Tibial nerve (tissue), 4 donors: ENCODE measurements around the gene SLC45A2. TPM values are rescaled to one million over a fixed set of nuclear protein-coding genes. Genes with fewer than 3 reads are reported as not detected.
"Not testable (repeated sequence)": the region's sequence is repeated elsewhere in the genome, so short reads cannot be mapped to it uniquely, and the experiment has no call there.

Source experiments
- DNase-seq, 2 donors: peaks; one replicate each; pipeline ENCODE4 v3.0.0-alpha.2; 2019; ENCODE audit warnings: low spot score in 2 of 2
- H3K27ac ChIP-seq, 4 donors: fragments of 200-600 bp; sonication (generic) in 3 of 4; one replicate each; pipeline ENCODE4 v1.5.1; 2017 to 2019; ENCODE audit warnings: mild to moderate bottlenecking in 1 of 4
- H3K27me3 ChIP-seq, 2 donors: fragments of 200-600 bp; sonication (generic) in 1 of 2; one replicate each; pipeline versions ENCODE4 v1.5.1 to v1.6.0; 2017 to 2019
- H3K36me3 ChIP-seq, 3 donors: fragments of 200-600 bp; sonication (generic); one replicate each; pipeline ENCODE4 v1.5.1; 2018 to 2019
- H3K4me1 ChIP-seq, 4 donors: fragments of 200-600 bp; sonication (generic) in 3 of 4; one replicate each; pipeline ENCODE4 v1.5.1; 2017 to 2019
- H3K4me3 ChIP-seq, 4 donors: fragments of 200-600 bp; sonication (generic) in 3 of 4; one replicate each; pipeline ENCODE4 v1.5.1; 2017 to 2019; ENCODE audit warnings: mild to moderate bottlenecking in 1 of 4, moderate library complexity in 1 of 4
- H3K9me3 ChIP-seq, 4 donors: fragments of 200-600 bp; sonication (generic) in 3 of 4; one replicate each; pipeline ENCODE4 v1.5.1; 2017 to 2019
- EP300 ChIP-seq, 2 donors: sonication (generic); formaldehyde crosslinking; IDR thresholded peaks; one replicate each; pipeline ENCODE4 v1.6.1; 2017; ENCODE audit warnings: antibody characterized with exemption in 2 of 2, mild to moderate bottlenecking in 1 of 2
- POLR2A ChIP-seq, 2 donors: fragments of 450-650 bp; IDR thresholded peaks; one replicate each; pipeline ENCODE4 v1.6.1; 2017; ENCODE audit warnings: antibody characterized with exemption in 2 of 2, mild to moderate bottlenecking in 2 of 2, moderate library complexity in 2 of 2
- WGBS, 2 donors: methylation state at CpG; one replicate each; pipeline ENCODE4 v1.1.5; 2018; 5-methylcytosine and 5-hydroxymethylcytosine counted together
- total RNA-seq, 4 donors: library from RNA; depleted of rRNA; stranded (reverse); fragments of >200 nt; gene quantifications; one replicate each; pipeline ENCODE4 v1.1.0, GENCODE V29; 2016
- TF ChIP-seq, protein P1 (sequence below), 5 experiments: fragments of 200-600 bp in 3 of 5; fragments of 450-650 bp in 2 of 5; sonication (generic) in 3 of 5; IDR thresholded peaks; one replicate each; pipeline ENCODE4 v1.5.1; 2016 to 2019; ENCODE audit warnings: antibody characterized with exemption in 5 of 5, mild to moderate bottlenecking in 3 of 5, moderate library complexity in 2 of 5

Gene SLC45A2
- total RNA-seq, 4 donors from 2014 or later, result not detected

DNA sequence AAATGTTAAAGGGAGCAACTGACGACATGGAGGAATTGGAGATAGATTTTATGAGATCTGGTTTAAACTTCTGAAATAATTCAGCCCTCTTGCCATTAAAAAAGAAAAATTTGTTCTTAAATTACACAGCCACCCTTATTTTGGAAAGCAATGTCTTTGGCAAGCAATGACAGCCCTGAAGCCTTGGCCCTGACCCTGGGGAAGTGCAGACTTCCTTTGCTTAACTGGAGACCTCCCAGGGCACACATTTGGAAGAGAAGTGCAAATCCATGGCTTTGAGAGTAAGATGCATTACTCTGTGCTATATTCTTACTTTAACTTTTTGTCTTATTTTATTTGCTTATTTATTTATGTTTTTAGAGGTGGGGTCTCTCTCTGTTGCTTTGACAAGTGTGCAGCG lies 26.3 kb downstream of the SLC45A2 start:
- H3K4me3 ChIP-seq, result no peak overlapping the region
- peaks cover 0 to 8% (median 0%) of the 10 kb centered on the region in 4 donors for H3K9me3 ChIP-seq
- no peak for DNase-seq
- TF ChIP-seq EP300 (IDR thresholded peaks at IDR 0.05) (no peak), POLR2A (IDR thresholded peaks at IDR 0.05) (no peak)
- TF ChIP-seq, protein P1, sequence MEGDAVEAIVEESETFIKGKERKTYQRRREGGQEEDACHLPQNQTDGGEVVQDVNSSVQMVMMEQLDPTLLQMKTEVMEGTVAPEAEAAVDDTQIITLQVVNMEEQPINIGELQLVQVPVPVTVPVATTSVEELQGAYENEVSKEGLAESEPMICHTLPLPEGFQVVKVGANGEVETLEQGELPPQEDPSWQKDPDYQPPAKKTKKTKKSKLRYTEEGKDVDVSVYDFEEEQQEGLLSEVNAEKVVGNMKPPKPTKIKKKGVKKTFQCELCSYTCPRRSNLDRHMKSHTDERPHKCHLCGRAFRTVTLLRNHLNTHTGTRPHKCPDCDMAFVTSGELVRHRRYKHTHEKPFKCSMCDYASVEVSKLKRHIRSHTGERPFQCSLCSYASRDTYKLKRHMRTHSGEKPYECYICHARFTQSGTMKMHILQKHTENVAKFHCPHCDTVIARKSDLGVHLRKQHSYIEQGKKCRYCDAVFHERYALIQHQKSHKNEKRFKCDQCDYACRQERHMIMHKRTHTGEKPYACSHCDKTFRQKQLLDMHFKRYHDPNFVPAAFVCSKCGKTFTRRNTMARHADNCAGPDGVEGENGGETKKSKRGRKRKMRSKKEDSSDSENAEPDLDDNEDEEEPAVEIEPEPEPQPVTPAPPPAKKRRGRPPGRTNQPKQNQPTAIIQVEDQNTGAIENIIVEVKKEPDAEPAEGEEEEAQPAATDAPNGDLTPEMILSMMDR (IDR thresholded peaks at IDR 0.05), result no peak
- H3K4me1 ChIP-seq, result no peaks in the 10 kb centered on the region
- WGBS, 2 donors, result 59 to 60% methylated on average over 2 of the region's 2 CpGs
- no peak overlapping the region for H3K27ac ChIP-seq
- no peaks in the 10 kb centered on the region for H3K36me3 ChIP-seq
- H3K27me3 ChIP-seq, result no peaks in the 10 kb centered on the region

DNA sequence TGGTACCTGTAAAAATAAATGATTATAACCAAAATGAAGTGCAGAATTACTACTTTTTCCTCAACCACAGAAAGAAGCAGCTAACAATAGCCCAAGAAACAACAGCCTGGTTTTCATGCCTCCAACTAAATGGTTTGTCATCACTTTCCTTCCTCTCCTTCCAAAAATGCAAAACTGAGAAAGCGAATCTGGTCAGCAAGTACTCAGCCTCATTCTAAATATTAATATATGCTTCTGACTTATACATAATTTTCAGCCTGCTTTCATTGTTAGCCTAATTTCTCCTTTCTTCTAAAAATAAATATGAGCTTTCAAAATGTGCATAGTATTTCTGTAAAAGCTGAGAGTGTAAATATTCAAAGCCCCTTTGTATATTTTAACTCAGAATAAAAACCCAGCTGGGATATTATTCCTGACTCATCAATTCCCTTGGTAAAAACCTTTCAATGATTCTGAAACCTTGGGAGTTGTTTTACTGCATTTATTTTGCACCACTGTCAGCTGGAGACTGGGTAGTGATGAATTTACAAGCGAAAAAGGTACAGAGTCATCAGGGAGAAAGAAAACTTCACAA lies 26.8 kb downstream of the SLC45A2 start:
- WGBS, 2 donors, result 57 to 66% methylated on average over 2 of the region's 2 CpGs
- Histone ChIP-seq H3K4me1 (no peaks in the 10 kb centered on the region), H3K9me3 (peaks cover 0 to 8% (median 0%) of the 10 kb centered on the region in 4 donors), H3K36me3 (no peaks in the 10 kb centered on the region), H3K4me3 (no peak overlapping the region), H3K27me3 (no peaks in the 10 kb centered on the region), H3K27ac (no peak overlapping the region)
- TF ChIP-seq EP300 (IDR thresholded peaks at IDR 0.05) (no peak), POLR2A (IDR thresholded peaks at IDR 0.05) (no peak)
- TF ChIP-seq, protein P1 (IDR thresholded peaks at IDR 0.05), result no peak
- DNase-seq, result no peak

DNA sequence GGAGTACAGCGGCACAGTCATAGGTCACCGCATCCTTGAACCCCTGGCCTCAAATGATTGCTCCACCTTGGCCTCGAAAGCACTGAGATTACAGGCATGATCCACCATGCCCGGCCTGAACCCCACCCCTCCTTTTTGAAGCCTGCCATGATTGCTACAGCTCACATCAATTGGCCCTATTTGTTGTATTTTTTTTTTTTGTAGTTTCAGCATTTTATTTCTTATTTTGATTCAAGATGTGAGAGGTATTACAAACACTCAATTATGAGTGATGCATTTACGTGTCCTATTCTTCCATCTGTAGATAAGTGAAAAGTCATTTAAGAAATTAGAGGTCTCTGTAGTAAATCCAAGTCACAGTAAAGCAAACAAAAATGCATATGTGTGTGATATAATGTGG lies 32.3 kb downstream of the SLC45A2 start:
- WGBS, 2 donors, result 75 to 77% methylated on average over 5 of the region's 5 CpGs
- H3K27me3 ChIP-seq, H3K36me3 ChIP-seq, DNase-seq, H3K4me1 ChIP-seq, H3K27ac ChIP-seq, H3K9me3 ChIP-seq, H3K4me3 ChIP-seq: not testable (repeated sequence)

DNA sequence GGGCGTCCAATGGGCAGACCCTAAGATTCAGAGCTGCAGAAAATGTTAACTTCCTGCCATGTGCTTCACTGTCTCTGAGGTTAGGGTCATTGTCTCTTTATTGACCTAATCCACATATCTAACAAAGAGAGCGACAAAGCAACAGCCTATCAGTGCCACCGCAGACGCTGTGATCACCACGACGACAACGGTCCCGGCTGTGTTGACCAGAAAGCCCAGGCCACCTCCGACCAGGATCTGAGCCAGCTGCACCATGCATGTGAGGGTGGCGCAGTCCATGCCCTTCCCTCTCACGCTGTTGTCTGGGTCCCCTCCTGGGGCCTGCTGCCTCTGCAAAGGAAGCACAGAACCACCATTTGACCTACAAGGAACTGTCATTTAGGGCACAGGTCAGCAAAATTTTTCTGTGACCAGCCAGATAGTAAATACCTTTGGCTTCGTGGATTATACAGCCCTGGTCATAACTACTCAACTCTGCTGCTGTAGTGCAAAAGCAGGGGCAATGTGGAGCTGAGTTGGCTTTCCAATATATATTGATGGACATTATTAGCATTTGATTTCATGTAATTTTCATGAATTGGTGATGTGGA lies 39.9 kb downstream of the SLC45A2 start:
- H3K36me3 ChIP-seq, result no peaks in the 10 kb centered on the region
- WGBS, 2 donors, result 74 to 80% methylated on average over 10 to 12 of the region's 12 CpGs
- no peak overlapping the region for H3K27ac ChIP-seq
- H3K27me3 ChIP-seq, result peaks cover 0 to 25% of the 10 kb centered on the region in 2 donors
- H3K9me3 ChIP-seq, result no peaks in the 10 kb centered on the region
- DNase-seq, result no peak
- no peaks in the 10 kb centered on the region for H3K4me1 ChIP-seq
- no peak for TF ChIP-seq EP300 (IDR thresholded peaks at IDR 0.05)
- TF ChIP-seq, protein P1 (IDR thresholded peaks at IDR 0.05), result no peak
- TF ChIP-seq POLR2A (IDR thresholded peaks at IDR 0.05), result no peak
- no peak overlapping the region for H3K4me3 ChIP-seq

DNA sequence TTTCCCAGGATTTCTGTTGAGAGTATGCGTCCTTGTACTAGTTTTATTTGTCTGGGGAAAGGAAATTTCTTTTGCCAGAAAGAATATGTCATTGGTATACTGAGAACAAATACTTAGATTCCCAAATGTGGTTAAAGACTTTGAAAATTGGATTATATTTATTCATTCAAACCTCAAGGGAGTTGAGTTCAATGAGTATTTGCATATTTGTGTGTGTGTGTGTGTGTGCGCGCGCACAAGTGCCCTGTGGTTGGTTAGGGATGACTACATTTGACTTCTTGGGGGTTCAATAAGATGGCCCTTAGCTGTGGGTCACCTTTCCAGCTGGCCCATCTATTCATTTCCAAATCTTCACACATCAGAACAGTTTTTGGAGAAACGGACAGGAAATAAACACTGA lies 43.4 kb downstream of the SLC45A2 start:
- DNase-seq, result no peak
- Histone ChIP-seq H3K27me3 (peaks cover 0 to 60% of the 10 kb centered on the region in 2 donors), H3K4me3 (no peak overlapping the region), H3K36me3 (no peaks in the 10 kb centered on the region), H3K9me3 (no peaks in the 10 kb centered on the region), H3K4me1 (peaks cover 0 to 15% (median 4%) of the 10 kb centered on the region in 4 donors), H3K27ac (no peak overlapping the region)
- TF ChIP-seq POLR2A (IDR thresholded peaks at IDR 0.05) (no peak), EP300 (IDR thresholded peaks at IDR 0.05) (no peak)
- TF ChIP-seq, protein P1 (IDR thresholded peaks at IDR 0.05), result no peak
- 86 to 87% methylated on average over 5 of the region's 5 CpGs for WGBS, 2 donors
